Endodermal cell (in vitro differentiated cells): ENCODE data around the gene PACS1. TPM values are rescaled to one million over a fixed set of nuclear protein-coding genes. Genes with fewer than 3 reads are reported as not detected.
A peak's percentile ranks its signal among the peaks of the same experiment; 100 is the strongest.

ENCODE experiments used
- DNase-seq: peaks from one replicate; pipeline ENCODE4 v3.0.0-alpha.2; 2017
- H3K27ac ChIP-seq: 2 replicates; pipeline ENCODE4 v1.5.1; 2013; ENCODE audit warnings: mild to moderate bottlenecking, low read depth, low read length, moderate library complexity
- H3K27me3 ChIP-seq: 2 replicates; pipeline ENCODE4 v1.6.1; 2013; ENCODE audit warnings: mild to moderate bottlenecking, low read length, moderate library complexity; ENCODE audit not compliant: insufficient read depth, control insufficient read depth, poor library complexity, severe bottlenecking
- H3K36me3 ChIP-seq: 2 replicates; pipeline ENCODE4 v1.7.0; 2013; ENCODE audit warnings: mild to moderate bottlenecking, low read length, moderate library complexity; ENCODE audit not compliant: control insufficient read depth, insufficient read depth
- H3K4me1 ChIP-seq: one replicate; pipeline ENCODE4 v1.7.0; 2013; ENCODE audit warnings: low read length; ENCODE audit not compliant: control insufficient read depth, insufficient read depth
- H3K4me3 ChIP-seq: 2 replicates; pipeline ENCODE4 v1.5.1; 2013; ENCODE audit warnings: mild to moderate bottlenecking, low read length, moderate library complexity
- H3K9ac ChIP-seq: 2 replicates; pipeline ENCODE4 v1.6.1; 2013; ENCODE audit warnings: mild to moderate bottlenecking, low read length, moderate library complexity; ENCODE audit not compliant: poor library complexity, severe bottlenecking; ENCODE audit errors: extremely low read depth
- H3K9me3 ChIP-seq: 2 replicates; pipeline ENCODE4 v1.6.1; 2013; ENCODE audit warnings: mild to moderate bottlenecking, low read length, moderate library complexity; ENCODE audit not compliant: control insufficient read depth
- H3K27ac Mint-ChIP-seq: 2 replicates; pipeline ENCODE4 v1.8.0; 2020; ENCODE audit warnings: mixed read lengths
- H3K27me3 Mint-ChIP-seq: 2 replicates; pipeline ENCODE4 v1.8.0; 2021; ENCODE audit warnings: mild to moderate bottlenecking, mixed read lengths; ENCODE audit not compliant: insufficient read depth
- H3K36me3 Mint-ChIP-seq: 2 replicates; pipeline ENCODE4 v1.8.0; 2020; ENCODE audit warnings: low read depth, mixed read lengths
- H3K4me1 Mint-ChIP-seq: 2 replicates; pipeline ENCODE4 v1.8.0; 2020; ENCODE audit warnings: mixed read lengths
- H3K4me3 Mint-ChIP-seq: 2 replicates; pipeline ENCODE4 v1.8.0; 2020; ENCODE audit warnings: mild to moderate bottlenecking, moderate library complexity, mixed read lengths
- H3K9me3 Mint-ChIP-seq: 2 replicates; pipeline ENCODE4 v1.8.0; 2020; ENCODE audit warnings: mild to moderate bottlenecking, mixed read lengths
- CTCF ChIP-seq: fragments of 200-600 bp; sonication (generic); conservative IDR thresholded peaks from 2 replicates; pipeline ENCODE4 v1.5.0; 2021; ENCODE audit warnings: antibody characterized with exemption, mild to moderate bottlenecking
- WGBS, 2 experiments: methylation state at CpG; one replicate each; pipeline versions ENCODE4 v1.1.5 to v1.1.7; 2013; ENCODE audit warnings: missing lambda C conversion rate in 2 of 2, mixed read lengths in 1 of 2; ENCODE audit not compliant: insufficient coverage in 1 of 2, insufficient read length in 1 of 2; 5-methylcytosine and 5-hydroxymethylcytosine counted together
- total RNA-seq, 2 donors: library from RNA; stranded (reverse); fragmentation: NEBNext Ultra II Directional in 1 of 2; extraction: Animal tissue kit (Norgen Biotek cat#: 25700) in 1 of 2; gene quantifications; 2 replicates in 1 of 2; 3 replicates in 1 of 2; pipeline ENCODE4 v1.2.1, GENCODE V29; 2021

PACS1 gene
- total RNA-seq, 2 donors from 2014 or later = 67.0 to 67.1 TPM

GRCh38 chr11:66268952-66269905 lies 199.2 kb downstream of the PACS1 start:
- DNase-seq = peak; percentile 78
- Histone ChIP-seq H3K27ac (peak overlapping the region; percentile 89), H3K27me3 (no peaks in the 10 kb centered on the region), H3K9ac (peak overlapping the region; percentile 79), H3K9me3 (no peaks in the 10 kb centered on the region), H3K4me1 (no peaks in the 10 kb centered on the region), H3K4me3 (peak overlapping the region; percentile 97), H3K36me3 (peaks cover 54% of the 10 kb centered on the region)
- H3K9me3 Mint-ChIP-seq = no peaks in the 10 kb centered on the region
- H3K27me3 Mint-ChIP-seq = no peaks in the 10 kb centered on the region
- H3K4me1 Mint-ChIP-seq = peaks cover 13% of the 10 kb centered on the region
- WGBS, 2 experiments = 7 to 17% methylated on average over 8 to 32 of the region's 32 CpGs
- TF ChIP-seq CTCF = peak; percentile 62
- peak overlapping the region; percentile 86 for H3K27ac Mint-ChIP-seq
- peaks cover 41% of the 10 kb centered on the region for H3K36me3 Mint-ChIP-seq
- H3K4me3 Mint-ChIP-seq = peak overlapping the region; percentile 79

- Histone ChIP-seq H3K36me3 (peaks cover 42% of the 10 kb centered on the region), H3K9me3 (no peaks in the 10 kb centered on the region), H3K27me3 (no peaks in the 10 kb centered on the region), H3K4me1 (no peaks in the 10 kb centered on the region), H3K9ac (no peak overlapping the region), H3K27ac (no peak overlapping the region), H3K4me3 (no peak overlapping the region)
- no peak overlapping the region for H3K4me3 Mint-ChIP-seq
- peaks cover 43% of the 10 kb centered on the region for H3K36me3 Mint-ChIP-seq
- peaks cover 13% of the 10 kb centered on the region for H3K4me1 Mint-ChIP-seq
- H3K27ac Mint-ChIP-seq = no peak overlapping the region
- H3K27me3 Mint-ChIP-seq = no peaks in the 10 kb centered on the region
- WGBS, 2 experiments = 94% methylated on average over 5 to 7 of the region's 7 CpGs
- TF ChIP-seq CTCF = no peak
- no peak for DNase-seq
- no peaks in the 10 kb centered on the region for H3K9me3 Mint-ChIP-seq
These were observed 201.7 kb downstream of the PACS1 start for GRCh38 chr11:66271816-66272215.

GRCh38 chr11:66272596-66272995 lies 202.5 kb downstream of the PACS1 start:
- no peak for DNase-seq
- Mint-ChIP-seq H3K9me3 (no peaks in the 10 kb centered on the region), H3K4me3 (no peak overlapping the region), H3K27me3 (no peaks in the 10 kb centered on the region), H3K4me1 (peaks cover 8% of the 10 kb centered on the region), H3K27ac (no peak overlapping the region), H3K36me3 (peaks cover 39% of the 10 kb centered on the region)
- Histone ChIP-seq H3K36me3 (peaks cover 41% of the 10 kb centered on the region), H3K27ac (no peak overlapping the region), H3K4me3 (no peak overlapping the region), H3K9me3 (no peaks in the 10 kb centered on the region), H3K9ac (no peak overlapping the region), H3K27me3 (no peaks in the 10 kb centered on the region), H3K4me1 (no peaks in the 10 kb centered on the region)
- no peak for TF ChIP-seq CTCF
- WGBS, 2 experiments = 90 to 94% methylated on average over 2 of the region's 2 CpGs
